Stimulated activated CD4-positive, alpha-beta T cell treated with anti-CD3 and anti-CD28 coated beads, Interleukin-4, amount 100 ng/mL, for 4 hours (primary cell): Measurements from ENCODE around the gene FBXO2.

Experiments
- DNase-seq, 2 experiments: peaks; one replicate each; pipeline ENCODE4 v3.0.0-alpha.2; 2020

The FBXO2 gene, protein sequence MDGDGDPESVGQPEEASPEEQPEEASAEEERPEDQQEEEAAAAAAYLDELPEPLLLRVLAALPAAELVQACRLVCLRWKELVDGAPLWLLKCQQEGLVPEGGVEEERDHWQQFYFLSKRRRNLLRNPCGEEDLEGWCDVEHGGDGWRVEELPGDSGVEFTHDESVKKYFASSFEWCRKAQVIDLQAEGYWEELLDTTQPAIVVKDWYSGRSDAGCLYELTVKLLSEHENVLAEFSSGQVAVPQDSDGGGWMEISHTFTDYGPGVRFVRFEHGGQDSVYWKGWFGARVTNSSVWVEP

GRCh38 chr1:11654137-11654938 lies at the start of gene FBXO2, which contains the start of gene FBXO44:
Gene FBXO2, minus strand, starts transcription at chr1:11654429. Its CDS starts 89 bp downstream, at chr1:11654340.
Gene FBXO44, plus strand, starts transcription at chr1:11654877. Its CDS starts 959 bp downstream, at chr1:11655836.
- DNase-seq, result peak; percentile 73 to 74

DNA sequence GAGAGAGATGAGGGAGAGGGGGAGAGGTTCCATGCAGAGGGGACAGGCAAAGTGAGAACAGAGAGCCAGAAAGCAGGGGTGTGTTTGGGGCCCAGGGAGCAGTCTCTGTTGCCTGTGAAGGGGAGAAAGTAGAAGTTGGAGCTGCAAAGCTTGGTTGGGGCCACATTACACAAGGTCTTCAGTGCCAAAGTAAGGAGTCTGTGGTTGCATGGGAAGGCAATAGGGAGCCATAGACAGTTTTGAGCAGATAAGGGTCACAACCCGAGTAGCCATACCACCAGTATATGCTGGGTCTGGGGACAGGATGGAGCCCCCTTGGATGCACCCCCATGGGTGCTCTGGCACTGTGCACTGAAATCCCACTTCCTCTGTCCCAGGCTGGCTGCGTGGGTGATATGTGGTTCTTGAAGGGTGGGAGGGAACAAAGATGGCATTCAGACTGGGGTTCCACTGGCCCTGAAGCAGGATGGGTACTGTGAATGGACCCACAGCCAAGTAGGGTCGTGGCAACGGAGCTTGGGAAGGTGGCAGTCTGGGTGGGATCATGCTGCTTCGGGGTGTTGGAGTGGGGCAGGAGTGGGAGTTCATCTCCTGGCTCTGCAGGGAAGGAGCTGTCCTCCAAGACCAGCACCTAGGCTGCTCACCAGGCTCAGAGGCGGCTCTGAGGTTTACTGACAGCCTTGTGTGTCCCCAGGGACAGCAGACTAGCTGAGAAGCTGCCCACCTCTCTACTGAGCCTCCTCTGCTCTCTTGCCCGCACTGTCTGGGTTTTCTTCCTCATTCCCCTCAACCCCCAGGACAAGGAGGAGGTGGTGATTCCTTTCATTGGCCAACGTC lies 49.3 kb upstream of the FBXO2 start:
- DNase-seq, result no peak

- DNase-seq, result no peak
These were observed 48.0 kb upstream of the FBXO2 start for GRCh38 chr1:11701981-11702803.

DNA sequence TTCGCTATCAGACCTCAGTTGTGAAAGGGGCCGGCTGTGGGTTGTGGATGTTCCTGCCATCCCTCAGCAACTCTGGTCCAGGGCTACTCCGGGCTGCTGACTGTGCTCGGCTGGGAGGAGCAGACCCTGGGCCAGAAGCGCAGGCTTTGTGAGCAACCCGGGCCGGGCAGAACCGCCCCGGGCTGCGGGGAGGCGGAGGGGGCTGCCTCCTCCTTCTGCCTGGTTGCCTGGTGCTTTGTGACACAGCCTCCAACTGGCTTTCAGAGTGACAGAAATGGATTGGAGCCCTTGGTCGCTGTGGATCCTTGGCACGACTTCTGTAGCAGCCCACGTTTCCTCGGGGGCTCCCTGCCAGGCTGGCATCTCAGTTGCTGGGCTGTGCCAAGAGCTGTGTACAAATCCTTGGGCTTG lies 47.3 kb upstream of the FBXO2 start:
- no peak for DNase-seq

- DNase-seq, result no peak
These were observed 46.6 kb upstream of the FBXO2 start for GRCh38 chr1:11700601-11701467.

DNA sequence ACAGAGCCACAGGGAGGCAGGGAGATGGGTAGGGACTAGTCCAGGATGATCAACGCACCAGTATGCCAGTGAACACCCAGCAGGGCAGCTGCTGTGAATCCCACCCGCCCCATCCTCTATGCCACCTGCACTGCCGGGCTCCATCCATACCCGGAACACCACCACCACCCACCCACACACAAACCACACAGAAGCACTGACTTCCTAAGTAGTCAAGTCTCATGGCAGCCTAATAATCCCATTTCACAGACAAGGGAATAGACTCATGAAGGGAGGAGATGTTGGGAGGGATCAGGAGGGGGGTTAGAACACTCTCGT lies 43.6 kb upstream of the FBXO2 start:
- no peak for DNase-seq

- DNase-seq, result no peak
These were observed 43.1 kb upstream of the FBXO2 start for GRCh38 chr1:11697188-11697892.

- no peak for DNase-seq
These were observed 41.6 kb upstream of the FBXO2 start for GRCh38 chr1:11695861-11696260.

GRCh38 chr1:11693917-11694316 lies 39.7 kb upstream of the FBXO2 start:
- DNase-seq, result no peak

- peak in 1 of 2 experiments; percentile 30 for DNase-seq
These were observed 38.9 kb upstream of the FBXO2 start for GRCh38 chr1:11693024-11693590.

- no peak for DNase-seq
These were observed 37.9 kb upstream of the FBXO2 start for GRCh38 chr1:11691928-11692711.

DNA sequence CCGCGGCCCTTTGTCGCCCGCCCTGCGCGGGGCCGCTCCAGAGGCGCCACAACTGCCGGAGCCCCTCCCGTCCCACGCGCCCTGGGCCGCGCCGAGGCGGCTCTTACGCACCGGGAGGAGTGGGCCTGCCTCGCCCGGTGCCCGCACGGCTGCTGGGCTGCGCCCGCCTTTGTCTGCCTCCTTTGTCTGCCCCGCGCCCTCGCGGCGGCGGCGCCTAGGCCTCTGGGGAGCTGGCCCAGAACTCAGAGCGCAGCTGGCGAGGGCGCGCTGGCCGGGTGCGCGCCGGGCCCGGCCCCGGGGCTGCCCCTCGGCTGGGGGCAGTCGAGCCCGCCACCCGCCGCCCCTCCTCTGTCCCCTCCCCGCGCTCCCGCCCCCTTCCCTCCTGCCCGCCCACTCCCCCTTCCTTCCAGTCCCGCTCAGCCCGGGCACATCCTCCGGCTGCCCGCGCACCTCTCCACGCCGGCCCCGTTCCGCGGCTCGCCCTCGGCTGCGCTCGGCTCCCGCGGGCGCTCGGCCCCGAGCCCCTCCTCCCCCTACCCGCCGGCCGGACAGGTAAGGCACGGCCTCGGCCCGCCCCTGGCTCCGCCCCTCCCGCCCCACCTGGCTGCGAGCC lies 37.2 kb upstream of the FBXO2 start, which contains the start of gene DRAXIN:
TSS of gene DRAXIN (plus strand) at position 409 of the 613 bp plus-strand sequence. CDS start 14,549 bp downstream, outside the sequence.
- DNase-seq, result no peak

GRCh38 chr1:11690397-11691301 lies 36.4 kb upstream of the FBXO2 start:
- no peak for DNase-seq

DNA sequence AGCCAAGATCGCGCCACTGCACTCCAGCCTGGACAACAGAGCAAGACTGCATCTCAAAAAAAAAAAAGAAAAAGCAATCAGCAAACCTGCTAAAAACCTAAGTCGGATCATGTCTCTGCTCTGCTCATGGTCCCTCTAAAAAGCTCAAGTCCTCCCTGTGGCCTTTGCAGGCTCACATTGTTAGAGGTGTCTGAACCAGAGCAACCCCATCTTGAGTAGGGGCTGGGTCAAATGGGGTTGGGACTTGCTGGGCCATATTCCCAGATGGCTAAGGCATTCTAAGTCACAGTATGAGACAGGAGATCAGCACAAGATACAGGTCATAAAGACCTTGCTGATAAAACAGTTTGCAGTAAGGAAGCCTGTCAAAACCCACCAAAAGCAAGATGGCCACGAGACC lies 34.3 kb upstream of the FBXO2 start:
- no peak for DNase-seq

DNA sequence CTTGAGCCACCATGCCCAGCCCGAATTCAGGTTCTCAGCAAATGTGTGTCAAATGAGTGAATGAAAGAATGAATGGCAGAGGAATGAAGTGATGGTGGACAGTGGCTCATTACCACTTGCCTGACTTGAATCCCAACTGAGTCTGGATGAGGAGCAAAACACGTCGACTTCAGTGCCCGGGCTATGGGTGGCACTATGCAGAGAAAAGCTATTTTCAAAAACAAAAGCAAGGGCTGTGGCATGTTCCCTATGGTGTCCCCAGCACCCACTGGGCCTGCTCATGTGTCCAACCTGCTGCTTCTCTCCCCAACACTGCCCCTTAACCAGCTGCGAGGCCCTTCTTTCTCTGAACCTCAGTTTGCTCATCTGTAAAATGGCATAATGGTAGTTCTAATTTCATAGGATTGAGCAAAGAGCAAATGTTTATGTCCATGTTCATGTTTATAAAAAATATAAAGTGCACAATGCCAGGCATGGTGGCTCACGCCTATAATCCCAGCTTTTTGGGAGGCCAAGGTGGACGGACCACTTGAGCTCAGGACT lies 31.1 kb upstream of the FBXO2 start:
- DNase-seq, result no peak

GRCh38 chr1:11684070-11684469 lies 29.8 kb upstream of the FBXO2 start:
- no peak for DNase-seq

- DNase-seq, result no peak
These were observed 28.6 kb upstream of the FBXO2 start for GRCh38 chr1:11682799-11683198.
